Right renal pelvis (tissue), 4 donors: ENCODE measurements around the gene PI4KB. TPM values are rescaled to one million over a fixed set of nuclear protein-coding genes. Genes with fewer than 3 reads are reported as not detected.
"Not testable (repeated sequence)": the region's sequence is repeated elsewhere in the genome, so short reads cannot be mapped to it uniquely, and the experiment has no call there.

Experiments used
- DNase-seq, 4 donors: peaks; one replicate each; pipeline ENCODE4 v3.0.0-alpha.2; 2013; ENCODE audit warnings: low read depth in 4 of 4, low spot score in 3 of 4, missing footprints in 1 of 4
- polyA plus RNA-seq, 4 donors: library from polyadenylated mRNA; unstranded; fragments of 120-200 nt; gene quantifications; one replicate each; pipeline ENCODE4 v1.2.1, GENCODE V29; 2013; ENCODE audit not compliant: insufficient read length in 4 of 4

Gene PI4KB
- polyA plus RNA-seq, result 10 to 100 TPM; 59.3 to 63.3 (median 61.4) TPM

DNA sequence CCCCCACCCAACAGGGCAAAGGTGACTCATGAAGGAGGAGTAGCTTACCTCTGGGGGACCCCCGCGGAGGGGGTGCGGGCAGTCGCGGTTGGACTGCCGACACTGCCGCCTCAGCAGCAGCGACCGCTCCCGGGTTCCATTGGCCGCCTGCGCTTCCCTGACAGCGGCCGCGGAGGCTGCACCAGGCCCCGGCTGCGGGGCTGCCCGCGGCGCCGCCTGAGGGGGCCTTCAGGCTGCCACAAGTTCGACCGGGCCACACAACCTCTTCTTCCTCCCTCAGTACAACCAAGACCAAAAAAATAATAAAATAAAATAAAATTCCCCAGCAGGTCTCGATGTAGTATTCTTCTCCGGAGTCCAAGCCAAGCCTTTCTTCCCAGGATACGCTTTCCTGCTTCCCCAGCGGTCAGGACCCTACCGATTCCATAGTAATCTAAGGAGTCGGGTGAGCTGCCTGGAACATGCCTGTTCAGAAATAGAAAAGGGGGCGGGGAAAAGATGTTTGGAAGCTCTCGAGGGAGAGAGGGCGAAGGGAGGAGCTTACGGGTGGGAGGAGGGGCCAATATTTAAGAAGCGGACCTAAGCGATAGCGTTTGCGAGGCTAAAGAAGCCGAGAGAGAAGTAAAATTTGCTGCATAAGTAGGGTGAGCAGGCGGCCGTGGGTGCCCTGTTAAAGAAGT is at the start of gene PI4KB:
TSS of gene PI4KB (minus strand) at position 194 of the 680 bp plus-strand sequence. CDS start 10,935 bp downstream, outside the sequence.
- peak; percentile 92 to 99 (median 98) for DNase-seq

DNA sequence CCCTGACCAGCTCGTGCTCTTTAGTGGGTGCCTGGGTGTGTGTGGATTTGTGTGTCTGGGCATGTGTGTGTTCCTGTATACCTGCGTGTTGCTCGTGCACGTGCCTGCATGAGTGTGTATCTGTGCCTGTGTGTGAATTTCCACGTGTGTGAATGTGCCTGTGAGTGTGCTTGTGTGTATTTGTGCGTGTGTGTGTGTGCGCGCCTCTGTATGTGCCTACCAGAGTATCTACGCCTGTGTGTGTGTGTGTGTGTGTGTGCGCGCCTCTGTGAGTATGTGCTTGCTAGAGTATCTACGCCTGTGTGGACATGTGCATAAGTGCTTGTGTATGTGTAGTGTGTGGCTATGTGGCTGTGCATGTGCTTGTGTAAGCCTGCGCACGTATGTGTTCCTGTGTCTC is 46.0 kb upstream of the PI4KB start:
- no peak for DNase-seq

DNA sequence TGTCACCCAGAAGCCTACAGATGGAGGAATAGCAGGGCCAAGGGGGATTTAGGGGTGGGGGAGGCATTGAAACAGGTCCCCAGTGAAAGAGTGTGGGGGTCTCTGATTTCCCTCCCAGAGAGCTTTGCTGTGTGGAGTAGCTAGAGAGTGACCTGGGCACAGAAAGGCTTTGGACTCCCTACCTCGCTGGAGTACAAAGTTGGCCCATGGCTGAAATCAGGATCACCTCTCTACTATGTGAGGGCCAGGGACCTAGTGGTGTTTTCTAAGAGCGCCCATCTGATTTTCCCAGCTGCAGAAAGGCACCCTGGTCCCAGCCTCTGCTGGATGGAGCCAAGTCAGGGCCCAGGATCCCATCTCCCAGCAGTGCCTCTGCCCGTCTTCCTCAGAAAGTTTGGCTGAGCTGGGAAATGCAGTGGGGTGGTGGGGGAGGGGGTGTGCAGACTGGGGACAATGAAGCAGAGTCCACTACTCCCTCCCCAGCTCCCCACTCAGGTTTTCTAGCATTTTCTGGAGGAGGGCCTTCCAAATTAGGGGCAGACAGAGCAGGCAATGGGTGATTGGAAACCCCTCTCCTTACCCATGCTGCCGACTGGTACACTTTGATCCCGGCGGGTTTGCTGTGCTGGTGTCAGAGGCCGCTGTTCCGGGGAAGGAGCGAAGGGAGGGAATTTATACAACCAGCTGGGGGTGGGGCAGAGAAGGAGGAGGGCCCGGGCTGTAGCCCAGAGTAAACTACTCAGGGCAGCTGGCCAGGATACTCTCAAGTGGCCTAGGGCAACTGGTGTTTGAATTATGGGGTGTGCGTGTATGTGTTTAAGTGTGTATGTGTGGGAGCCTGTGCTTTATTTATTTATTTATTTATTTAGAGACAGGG is 45.1 kb upstream of the PI4KB start, which contains the start of gene SELENBP1:
TSS of gene SELENBP1 (minus strand) at position 648 of the 877 bp plus-strand sequence. CDS start at position 584, 64 bp downstream.
- peak; percentile 55 to 72 (median 66) for DNase-seq

DNA sequence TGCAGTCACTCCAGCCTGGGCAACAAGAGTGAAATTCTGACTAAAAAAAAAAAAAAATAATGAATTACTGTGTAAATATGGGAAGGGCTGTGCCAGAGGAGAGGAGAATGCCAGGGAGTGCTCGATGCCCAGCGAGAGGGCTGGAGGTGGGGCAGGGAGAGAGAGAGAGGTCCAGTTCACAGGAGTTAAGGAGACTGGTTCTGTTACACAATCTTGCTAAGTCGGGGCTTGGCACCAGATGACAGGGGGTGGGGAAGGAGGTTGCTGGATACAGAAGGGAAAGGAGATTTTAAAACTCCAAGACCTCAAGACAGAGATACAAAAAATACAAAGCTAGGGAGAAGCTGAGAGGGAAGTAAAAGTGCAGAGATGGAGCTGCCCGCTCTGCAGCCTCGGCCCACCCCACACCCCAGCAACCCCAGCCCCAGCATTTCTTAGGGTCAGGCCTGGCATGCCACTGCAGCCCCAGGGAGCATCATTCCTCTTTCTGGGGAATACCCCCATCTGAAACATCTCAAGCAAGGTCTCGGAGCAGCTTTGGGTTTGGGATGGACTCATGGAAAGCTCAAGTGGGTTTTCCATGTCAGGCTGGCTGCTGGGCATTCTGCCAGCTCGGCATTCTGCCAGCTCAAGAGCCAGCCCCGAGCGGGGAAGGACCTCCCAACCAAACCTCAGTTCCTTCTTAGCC is 44.3 kb upstream of the PI4KB start:
- DNase-seq, result peak in 3 of 4 donors; percentile 28 to 43 (median 28)

DNA sequence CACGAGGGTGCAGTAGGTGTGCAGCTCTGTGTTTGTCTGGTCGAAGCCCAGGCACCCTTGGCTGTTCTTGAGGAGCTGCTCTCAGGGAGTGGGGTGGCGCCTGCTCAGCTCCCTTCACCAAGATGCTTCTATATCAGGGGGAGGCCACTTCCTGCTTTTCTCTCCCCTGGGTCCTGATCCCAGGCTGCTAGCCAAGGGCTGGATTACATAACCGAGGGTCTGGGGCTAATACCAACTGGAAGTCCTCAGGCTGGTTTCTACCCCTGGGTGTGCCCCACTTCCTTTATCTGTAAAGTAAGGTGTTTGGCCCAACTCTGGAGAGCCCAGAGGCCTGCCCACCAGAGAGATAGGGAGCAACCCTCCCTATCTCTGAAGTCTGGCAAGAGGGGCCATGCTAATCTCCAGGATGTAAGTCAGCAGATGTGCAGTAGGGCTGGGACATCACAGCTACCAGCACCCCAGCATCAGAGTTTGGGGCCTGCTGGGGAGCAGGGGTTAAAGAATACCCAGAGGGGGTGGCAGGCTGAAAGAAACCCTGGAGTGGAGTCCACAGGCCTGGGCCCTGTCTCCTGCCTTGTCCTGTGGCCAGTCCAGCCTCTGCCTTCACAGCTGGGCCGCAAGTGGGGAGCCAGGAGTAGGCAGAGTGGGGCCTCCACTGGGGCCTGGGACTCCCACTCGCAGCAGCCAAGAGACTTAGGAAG is 43.1 kb upstream of the PI4KB start:
- DNase-seq, result no peak

DNA sequence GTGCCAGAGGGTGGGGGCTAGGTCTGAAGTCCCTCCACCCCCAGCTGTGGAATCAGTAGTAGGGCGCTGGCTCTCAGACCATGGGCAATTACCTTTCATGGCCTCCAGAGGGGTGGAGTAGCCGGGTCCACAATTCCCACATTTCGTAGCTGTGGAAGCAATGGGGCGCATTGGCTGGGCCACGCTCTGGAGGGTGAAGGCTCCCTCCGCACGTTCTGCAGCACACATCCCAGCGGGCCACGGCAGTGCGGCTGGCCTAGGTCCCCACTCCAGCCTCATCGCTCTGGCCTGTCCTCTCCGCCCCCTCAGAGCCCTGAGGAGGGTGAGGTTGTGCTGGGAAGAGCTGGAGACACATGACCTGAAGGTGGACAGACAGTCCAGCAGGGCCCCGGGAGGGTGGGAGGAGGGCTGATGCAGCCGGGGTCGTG is 42.4 kb upstream of the PI4KB start:
- DNase-seq, result no peak

DNA sequence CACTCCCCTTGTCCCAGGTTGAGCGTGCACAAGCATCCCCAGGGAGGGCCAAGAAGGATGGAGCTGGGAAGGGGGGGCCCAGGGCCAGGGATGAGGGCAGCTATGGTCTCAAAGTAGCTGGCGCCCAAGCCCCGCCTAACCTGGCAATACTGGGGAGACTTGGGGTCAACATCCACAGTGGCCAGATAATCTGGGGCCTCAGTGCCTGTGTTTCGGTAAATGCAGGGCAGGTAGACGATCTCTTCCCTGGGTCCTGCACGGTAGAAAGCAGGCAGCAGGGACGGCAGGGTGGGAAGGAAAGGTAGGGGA is 42.0 kb upstream of the PI4KB start:
- no peak for DNase-seq

DNA sequence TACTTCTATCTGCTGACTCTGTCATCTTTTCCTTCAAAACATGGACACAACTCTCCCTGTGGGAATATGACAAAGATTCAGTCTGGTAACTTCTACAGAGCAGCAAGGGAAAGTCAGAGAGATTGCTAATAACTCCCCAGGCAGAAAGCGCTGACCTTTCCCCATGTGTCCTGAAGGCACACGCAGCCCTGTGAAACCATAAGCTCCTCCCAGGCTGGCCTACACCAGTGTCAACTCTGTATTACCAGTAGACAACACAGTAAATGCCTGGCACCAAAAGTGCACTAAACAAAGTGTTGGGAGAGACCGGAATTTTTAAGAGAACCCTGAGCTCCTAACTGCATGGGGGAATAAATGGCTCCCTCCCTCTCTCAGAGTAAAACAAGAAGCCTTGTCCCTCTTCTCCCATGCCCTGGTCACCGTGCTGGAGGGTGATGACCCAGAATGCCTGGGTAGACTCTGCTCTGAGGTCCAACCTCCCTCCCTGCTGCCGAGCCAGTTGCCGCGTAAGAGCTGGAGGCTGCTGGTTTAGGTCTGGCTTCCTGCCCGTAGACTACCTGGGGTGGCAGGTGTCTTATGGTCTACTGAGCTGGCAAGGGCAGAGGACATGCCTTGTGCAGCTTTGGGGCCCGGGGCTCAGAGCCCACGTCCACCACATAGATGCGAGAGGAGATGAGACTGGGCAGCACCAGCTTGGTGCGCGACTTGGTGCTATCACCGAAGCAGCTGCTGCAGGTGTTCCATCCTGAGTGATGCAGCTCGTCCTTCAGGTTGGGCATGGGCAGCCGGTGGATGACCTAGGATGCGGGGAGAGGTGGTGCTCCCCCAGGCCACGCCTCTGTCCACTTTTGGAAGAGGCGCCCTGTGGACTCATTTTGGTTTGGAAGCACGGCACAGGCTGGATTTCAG is 41.4 kb upstream of the PI4KB start:
- DNase-seq, result no peak

DNA sequence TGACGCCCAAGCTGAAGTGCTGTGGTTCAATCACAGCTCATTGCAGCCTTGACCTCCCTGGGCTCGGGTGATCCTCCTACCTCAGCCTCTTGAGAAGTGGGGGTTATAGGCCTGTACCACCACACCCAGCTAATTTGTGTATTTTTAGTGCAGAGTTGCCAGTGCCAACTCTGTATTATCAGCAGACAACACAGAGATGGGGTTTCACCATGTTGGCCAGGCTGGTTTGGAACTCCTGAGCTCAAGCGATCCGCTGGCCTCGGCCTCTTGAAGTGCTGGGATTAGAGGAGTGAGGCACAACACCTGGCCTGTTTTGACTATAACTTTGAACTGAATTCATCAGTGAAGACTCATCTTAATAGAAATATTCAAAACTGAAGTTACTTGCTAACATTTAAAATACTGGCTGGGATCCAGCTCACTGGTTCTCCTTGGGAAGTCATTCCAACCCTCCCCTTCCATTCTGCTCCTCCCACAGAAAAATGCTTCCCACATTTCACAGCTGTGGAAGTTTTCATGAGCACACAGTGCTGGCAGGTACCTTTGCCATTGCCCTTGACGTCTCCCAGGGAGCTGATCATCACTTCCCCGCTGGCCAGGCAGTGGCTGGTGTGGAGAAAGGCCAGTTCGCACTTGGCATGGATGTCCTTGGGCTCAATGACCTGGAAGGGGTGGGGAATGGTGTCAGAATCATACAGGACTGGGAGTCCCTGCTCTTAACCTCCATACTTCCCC is 40.6 kb upstream of the PI4KB start:
- DNase-seq, result no peak

DNA sequence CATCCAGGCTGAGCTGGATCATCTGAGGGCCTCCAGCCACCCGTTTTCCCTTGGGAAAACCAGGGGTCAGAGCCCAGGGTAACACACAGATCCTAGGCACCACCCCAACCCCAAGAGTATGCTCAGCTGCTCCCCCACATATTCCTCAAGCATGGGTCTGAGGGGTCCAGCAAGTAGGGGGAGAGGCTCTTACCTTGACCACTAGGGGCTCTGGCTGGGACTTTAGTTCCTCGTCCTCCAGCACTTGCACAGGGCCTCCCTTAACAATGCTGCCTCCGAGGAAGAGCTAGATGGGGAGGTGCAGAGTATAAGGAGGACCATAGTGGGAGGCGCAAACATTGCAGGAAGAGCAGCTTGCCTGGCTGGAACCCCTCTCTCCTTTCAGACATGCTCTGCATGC is 37.8 kb upstream of the PI4KB start:
- DNase-seq, result no peak

DNA sequence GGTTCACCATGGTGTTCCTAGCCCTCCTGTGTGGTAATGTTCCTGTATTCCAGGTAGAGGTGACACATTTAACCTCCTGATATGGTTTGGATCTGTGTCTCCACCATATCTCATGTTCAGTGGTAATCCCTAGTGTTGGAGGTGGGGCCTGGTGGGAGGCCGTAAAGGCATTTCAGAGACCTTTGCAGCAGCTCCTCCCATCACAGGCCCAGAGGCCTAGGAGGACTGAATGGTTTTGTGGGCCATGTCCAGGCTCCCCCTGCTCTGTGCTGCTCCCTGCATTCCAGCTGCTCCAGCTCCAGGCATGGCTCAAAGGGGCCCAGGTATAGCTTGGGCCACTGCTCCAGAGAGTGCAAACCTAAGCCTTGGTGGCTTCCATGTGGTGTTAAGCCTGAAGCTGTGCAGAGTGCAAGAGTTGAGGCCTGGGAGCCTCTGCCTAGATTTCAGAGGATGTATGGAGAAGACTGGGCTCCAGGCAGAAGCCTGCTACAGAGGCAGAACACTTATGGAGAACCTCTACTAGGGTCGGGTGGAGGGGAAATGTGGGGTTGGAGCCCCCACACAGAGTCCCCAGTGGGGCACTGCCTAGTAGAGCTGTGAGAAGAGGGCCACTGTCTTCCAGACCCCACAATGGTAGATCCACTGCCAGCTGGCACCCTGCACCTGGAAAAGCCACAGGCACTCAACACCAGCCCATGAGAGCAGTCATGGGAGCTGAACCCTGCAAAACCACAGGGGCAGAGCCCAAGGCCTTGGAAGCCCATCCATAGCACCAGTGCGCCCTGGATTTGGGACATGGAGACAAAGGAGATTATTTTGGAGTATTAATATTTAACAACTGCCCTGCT is 35.3 kb upstream of the PI4KB start:
- DNase-seq, result no peak

DNA sequence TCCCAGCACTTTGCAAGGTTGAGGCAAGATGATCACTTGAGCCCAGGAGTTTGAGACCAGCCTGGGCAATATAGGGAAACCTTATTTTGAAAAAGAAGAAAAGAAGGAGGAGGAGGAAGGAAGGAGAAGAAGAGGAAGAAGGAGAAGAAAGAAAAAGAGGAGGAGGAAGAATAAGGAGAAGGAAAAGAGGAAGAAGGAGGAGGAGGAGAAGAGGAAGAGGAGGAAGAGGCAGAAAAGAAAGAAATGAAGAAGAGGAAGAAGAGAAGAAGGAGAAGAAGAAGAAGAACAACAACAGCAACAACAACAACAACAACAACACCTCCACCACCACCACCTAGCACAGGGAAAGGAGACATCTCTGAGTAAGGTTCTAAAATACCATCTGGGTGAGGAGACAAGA is 34.7 kb upstream of the PI4KB start:
- no peak for DNase-seq

DNA sequence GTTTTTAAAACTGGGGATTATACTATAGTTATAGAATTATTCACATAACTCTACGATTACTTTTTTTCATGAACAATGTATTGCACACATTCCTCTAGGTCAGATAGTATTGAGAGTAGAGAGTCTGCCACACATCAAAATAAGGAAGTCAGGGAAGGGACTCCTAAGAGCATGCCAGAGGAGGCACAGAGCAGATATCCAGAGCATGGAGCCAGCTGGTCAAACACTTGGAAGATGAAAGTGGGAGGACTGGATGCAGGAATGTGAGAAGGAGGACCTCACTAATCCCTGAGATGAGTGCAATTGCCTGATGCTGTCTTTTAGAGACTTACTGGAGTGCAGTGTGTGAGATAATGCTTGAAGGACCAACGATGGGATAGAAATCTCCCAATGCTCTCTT is 29.5 kb upstream of the PI4KB start:
- no peak for DNase-seq

DNA sequence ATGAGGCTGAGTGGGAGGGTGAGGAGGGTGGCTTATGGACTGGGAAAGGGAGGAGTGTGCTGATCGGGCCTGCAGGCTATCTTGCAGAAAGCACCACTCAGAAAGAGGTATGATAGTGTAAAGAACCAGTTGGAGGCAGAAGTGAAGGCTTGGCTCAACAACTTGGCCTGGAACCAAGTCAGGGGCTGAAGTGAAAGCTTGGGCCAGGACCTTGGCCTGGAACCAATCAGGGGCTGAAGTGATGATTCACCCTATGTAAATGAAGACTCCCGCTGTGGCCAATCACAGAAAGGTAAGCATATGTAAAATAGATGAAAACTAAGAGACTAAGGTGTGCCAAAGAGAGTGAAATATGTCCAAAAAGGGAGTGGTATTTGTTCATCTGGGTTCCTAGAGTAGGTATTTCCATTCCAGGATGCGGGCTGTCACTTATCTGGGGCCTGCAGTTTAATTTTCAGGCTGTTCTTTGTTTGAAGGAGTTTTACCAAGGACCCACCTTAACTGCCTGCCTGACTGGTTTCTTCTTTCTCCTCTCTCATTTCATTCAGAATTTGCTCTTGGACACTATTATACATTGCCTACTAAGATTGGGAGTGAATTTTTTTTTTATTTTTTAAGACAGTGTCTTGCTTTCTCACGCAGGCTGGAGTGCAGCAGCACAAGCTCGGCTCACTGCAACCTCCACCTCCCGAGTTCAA is 25.0 kb upstream of the PI4KB start:
- no peak for DNase-seq

DNA sequence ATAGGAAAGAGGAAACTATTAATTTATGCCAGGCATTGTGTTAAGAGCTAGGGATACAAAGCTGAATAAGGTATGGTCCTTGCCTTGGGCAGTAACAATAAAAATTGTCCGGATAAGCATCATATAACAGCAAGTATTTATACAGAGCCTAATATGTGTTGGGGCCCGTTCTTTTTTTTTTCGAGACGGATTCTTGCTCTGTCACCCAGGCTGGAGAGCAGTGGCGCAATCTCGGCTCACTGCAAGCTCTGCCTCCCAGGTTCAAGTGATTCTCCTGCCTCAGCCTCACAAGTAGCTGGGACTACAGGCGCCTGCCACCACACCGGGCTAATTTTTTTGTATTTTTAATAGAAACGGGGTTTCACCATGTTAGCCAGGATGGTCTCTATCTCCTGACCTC is 23.1 kb upstream of the PI4KB start:
- not testable (repeated sequence) for DNase-seq

DNA sequence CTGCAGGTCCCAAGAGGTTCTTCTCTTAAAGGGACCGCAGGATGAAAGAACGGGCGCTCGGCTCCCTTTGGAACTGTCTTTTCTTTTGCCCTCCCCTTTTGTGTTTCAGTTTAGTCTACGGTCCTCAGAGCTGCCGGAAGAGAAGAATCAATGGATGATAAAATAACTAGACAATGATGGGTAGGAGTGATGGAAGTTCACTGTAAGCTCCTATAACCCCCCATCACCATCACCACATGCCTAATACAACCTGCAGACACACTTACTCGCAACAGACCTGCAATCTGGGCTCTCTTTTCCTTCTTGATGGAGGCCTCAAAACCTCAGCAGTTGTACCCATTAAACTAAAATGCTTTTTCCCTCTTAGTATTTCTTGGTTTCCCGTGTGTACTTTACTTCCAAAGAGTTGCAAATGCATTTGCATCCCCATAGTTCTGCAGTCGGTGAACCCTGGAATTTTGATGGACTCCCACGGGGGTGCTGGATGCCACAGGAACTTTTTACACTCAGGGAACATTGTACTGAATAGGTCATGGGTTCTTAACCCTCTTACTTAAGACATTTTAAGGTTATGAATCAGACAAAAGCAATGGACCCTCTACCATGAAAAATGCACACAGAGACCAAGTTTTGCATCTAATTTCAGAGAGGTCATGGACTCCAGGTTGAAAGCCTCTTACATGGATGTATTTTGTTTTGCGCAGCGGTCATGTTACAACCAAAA is 20.5 kb upstream of the PI4KB start:
- DNase-seq, result no peak
